SK-N-DZ (cell line): ENCODE results near the gene PPP2CA. TPM values are rescaled to one million over a fixed set of nuclear protein-coding genes. Genes with fewer than 3 reads are reported as not detected.
A peak's percentile ranks its signal among the peaks of the same experiment; 100 is the strongest.
"Not testable (repeated sequence)": the region's sequence is repeated elsewhere in the genome, so short reads cannot be mapped to it uniquely, and the experiment has no call there.

ENCODE experiments used
- DNase-seq: peaks from one replicate; pipeline ENCODE4 v3.0.0-alpha.2; 2015; ENCODE audit warnings: low spot score
- polyA plus RNA-seq, 2 experiments: library from polyadenylated mRNA; depleted of rRNA; stranded (reverse); fragments of >200 nt; gene quantifications; 2 replicates each; pipeline ENCODE4 v1.2.3, GENCODE V29; 2014

PPP2CA gene
- polyA plus RNA-seq (2014; cell fraction: cytosol; rRNA removed), result 150 and 162 TPM in 2 replicates
- polyA plus RNA-seq (2014; cell fraction: nucleus; rRNA removed), result 79.7 and 108 TPM in 2 replicates

GRCh38 chr5:134225780-134226440, at the start of gene PPP2CA:
Gene PPP2CA (minus strand): TSS chr5:134226073. CDS start chr5:134225861, 212 bp downstream.
- peak; percentile 98 for DNase-seq

GRCh38 chr5:134273642-134274395, 47.9 kb upstream of the PPP2CA start:
- DNase-seq, result peak; percentile 75

- DNase-seq, result no peak
These were observed 45.2 kb upstream of the PPP2CA start for GRCh38 chr5:134271059-134271458.

GRCh38 chr5:134268919-134269318, 43.0 kb upstream of the PPP2CA start:
- DNase-seq, result no peak

- no peak for DNase-seq
These were observed 42.2 kb upstream of the PPP2CA start for GRCh38 chr5:134268019-134268601.

- DNase-seq, result no peak
These were observed 41.6 kb upstream of the PPP2CA start for GRCh38 chr5:134267366-134268018.

GRCh38 chr5:134263801-134264200, 37.9 kb upstream of the PPP2CA start:
- DNase-seq, result no peak

- peak; percentile 25 for DNase-seq
These were observed 36.8 kb upstream of the PPP2CA start for GRCh38 chr5:134262629-134263028.

- DNase-seq, result no peak
These were observed 33.0 kb upstream of the PPP2CA start for GRCh38 chr5:134258896-134259295.

GRCh38 chr5:134257176-134257575, 31.3 kb upstream of the PPP2CA start:
- DNase-seq, result no peak

- DNase-seq, result no peak
These were observed 29.7 kb upstream of the PPP2CA start for GRCh38 chr5:134255418-134256150.

GRCh38 chr5:134253368-134254153, 27.7 kb upstream of the PPP2CA start:
- DNase-seq, result not testable (repeated sequence)

- DNase-seq, result no peak
These were observed 26.8 kb upstream of the PPP2CA start for GRCh38 chr5:134252671-134253070.

- DNase-seq, result no peak
These were observed 25.1 kb upstream of the PPP2CA start for GRCh38 chr5:134250949-134251348.

- no peak for DNase-seq
These were observed 23.9 kb upstream of the PPP2CA start for GRCh38 chr5:134249469-134250379.

- no peak for DNase-seq
These were observed 22.4 kb upstream of the PPP2CA start for GRCh38 chr5:134248256-134248655.

- no peak for DNase-seq
These were observed 21.8 kb upstream of the PPP2CA start for GRCh38 chr5:134247428-134248224.

- no peak for DNase-seq
These were observed 21.0 kb upstream of the PPP2CA start for GRCh38 chr5:134246771-134247427.
